ENCODE data around the gene KLF9. TPM values are rescaled to one million over a fixed set of nuclear protein-coding genes. Genes with fewer than 3 reads are reported as not detected.

Gene KLF9
- total RNA-seq, 1 donor from 2014 or later, result 52.8 TPM

GRCh38 chr9:70411121-70411929, 3.1 kb downstream of the KLF9 start:
- intact Hi-C loops (cut with micrococcal nuclease), result no loop called here
- Histone ChIP-seq H3K4me1 (peaks cover 82% of the 10 kb centered on the region), H3K27me3 (ENCODE audit: low read depth) (no peaks in the 10 kb centered on the region), H3K9me3 (replicated peaks) (no peaks in the 10 kb centered on the region), H3K27ac (replicated peaks) (peak overlapping the region; percentile 100), H3K4me3 (peak overlapping the region; percentile 88), H3K36me3 (no peaks in the 10 kb centered on the region)
- DNase-seq, result peak; percentile 64
- no peak for TF ChIP-seq CTCF (IDR thresholded peaks at IDR 0.05; ENCODE audit: borderline replicate concordance)

GRCh38 chr9:70410368-70410767, 4.1 kb downstream of the KLF9 start:
- Histone ChIP-seq H3K27me3 (ENCODE audit: low read depth) (no peaks in the 10 kb centered on the region), H3K4me1 (peaks cover 82% of the 10 kb centered on the region), H3K4me3 (peak overlapping the region; percentile 88), H3K27ac (replicated peaks) (peak overlapping the region; percentile 100), H3K36me3 (no peaks in the 10 kb centered on the region), H3K9me3 (replicated peaks) (no peaks in the 10 kb centered on the region)
- intact Hi-C loops (cut with micrococcal nuclease), result no loop called here
- DNase-seq, result no peak
- no peak for TF ChIP-seq CTCF (IDR thresholded peaks at IDR 0.05; ENCODE audit: borderline replicate concordance)

- Histone ChIP-seq H3K27me3 (ENCODE audit: low read depth) (no peaks in the 10 kb centered on the region), H3K4me3 (peak overlapping the region; percentile 88), H3K4me1 (peaks cover 82% of the 10 kb centered on the region), H3K36me3 (no peaks in the 10 kb centered on the region), H3K27ac (replicated peaks) (peak overlapping the region; percentile 100), H3K9me3 (replicated peaks) (no peaks in the 10 kb centered on the region)
- DNase-seq, result no peak
- intact Hi-C loops (cut with micrococcal nuclease), result loop anchor here (10.0 kb wide), 1 partner anchor 55 kb away; no protein-coding TSS in a partner anchor
- TF ChIP-seq CTCF (IDR thresholded peaks at IDR 0.05; ENCODE audit: borderline replicate concordance), result no peak
Observed at GRCh38 chr9:70409800-70410199, 4.7 kb downstream of the KLF9 start.

GRCh38 chr9:70409280-70409679, 5.2 kb downstream of the KLF9 start:
- intact Hi-C loops (cut with micrococcal nuclease), result loop anchor here (10.0 kb wide), 1 partner anchor 54 kb away; no protein-coding TSS in a partner anchor
- TF ChIP-seq CTCF (IDR thresholded peaks at IDR 0.05; ENCODE audit: borderline replicate concordance), result no peak
- Histone ChIP-seq H3K4me3 (peak overlapping the region; percentile 88), H3K36me3 (no peaks in the 10 kb centered on the region), H3K4me1 (peaks cover 84% of the 10 kb centered on the region), H3K9me3 (replicated peaks) (no peaks in the 10 kb centered on the region), H3K27me3 (ENCODE audit: low read depth) (no peaks in the 10 kb centered on the region), H3K27ac (replicated peaks) (peak overlapping the region; percentile 100)
- no peak for DNase-seq

GRCh38 chr9:70408393-70409040, 5.9 kb downstream of the KLF9 start:
- Histone ChIP-seq H3K4me3 (peak overlapping the region; percentile 88), H3K9me3 (replicated peaks) (no peaks in the 10 kb centered on the region), H3K27ac (replicated peaks) (peak overlapping the region; percentile 70), H3K27me3 (ENCODE audit: low read depth) (no peaks in the 10 kb centered on the region), H3K4me1 (peaks cover 91% of the 10 kb centered on the region), H3K36me3 (no peaks in the 10 kb centered on the region)
- TF ChIP-seq CTCF (IDR thresholded peaks at IDR 0.05; ENCODE audit: borderline replicate concordance), result no peak
- intact Hi-C loops (cut with micrococcal nuclease), result loop anchor here (10.0 kb wide), 1 partner anchor 54 kb away; no protein-coding TSS in a partner anchor
- DNase-seq, result no peak
